ENCODE data around the gene PLEKHA6. TPM values are rescaled to one million over a fixed set of nuclear protein-coding genes. Genes with fewer than 3 reads are reported as not detected.

Gene PLEKHA6
- total RNA-seq, 1 experiment from 2014 or later = 2.1 TPM

GRCh38 chr1:204360314-204360713 lies 585 bp upstream of the PLEKHA6 start:
- Histone ChIP-seq H3K9me3 (ENCODE audit: control insufficient read depth, low read depth, low read length) (no peaks in the 10 kb centered on the region), H2BK20ac (ENCODE audit: low read depth, low read length, poor library complexity, severe bottlenecking) (no peak overlapping the region), H4K5ac (ENCODE audit: insufficient read length, low read depth, low read length) (no peak overlapping the region), H3K27me3 (ENCODE audit: insufficient read depth, low read length) (no peaks in the 10 kb centered on the region), H2BK12ac (ENCODE audit: insufficient read length, low read depth, low read length) (no peak overlapping the region), H3K56ac (ENCODE audit: insufficient read length, low read depth, low read length) (no peak overlapping the region), H3K4me2 (ENCODE audit: insufficient read depth, insufficient read length, low read length) (no peak overlapping the region), H3K23me2 (ENCODE audit: insufficient read length, low read depth, low read length, poor library complexity, severe bottlenecking) (no peaks in the 10 kb centered on the region), H3K23ac (ENCODE audit: insufficient read length, low read depth, low read length) (no peak overlapping the region), H3K4me1 (ENCODE audit: insufficient read depth, low read length) (peaks cover 3% of the 10 kb centered on the region; the same call in 1 of the 2 replicates), H3K79me2 (ENCODE audit: insufficient read depth, low read length) (no peaks in the 10 kb centered on the region), H4K20me1 (ENCODE audit: control insufficient read depth, insufficient read depth, insufficient read length) (no peaks in the 10 kb centered on the region), H3K14ac (ENCODE audit: insufficient read depth, low read length) (no peak overlapping the region), H3K9ac (ENCODE audit: extremely low read depth, insufficient read length, low read length) (no peak overlapping the region), H3K18ac (ENCODE audit: insufficient read length, low read depth, low read length) (no peak overlapping the region), H3K4ac (ENCODE audit: low read depth, low read length) (no peak overlapping the region), H2BK120ac (ENCODE audit: low read depth, low read length, poor library complexity, severe bottlenecking) (no peak overlapping the region), H2BK5ac (ENCODE audit: insufficient read length, low read length) (no peak overlapping the region), H2AFZ (ENCODE audit: low read length) (no peak overlapping the region), H4K8ac (replicated peaks; ENCODE audit: insufficient read length, low read depth, low read length) (no peak overlapping the region), H2AK5ac (ENCODE audit: insufficient read length, low read length) (no peak overlapping the region), H3K79me1 (ENCODE audit: insufficient read depth, low read depth, low read length, poor library complexity, severe bottlenecking) (no peaks in the 10 kb centered on the region), H3T11ph (ENCODE audit: low read length) (no peak overlapping the region), H2BK15ac (ENCODE audit: low read depth, low read length) (no peak overlapping the region), H3K27ac (ENCODE audit: insufficient read length, low read depth, low read length) (no peak overlapping the region), H4K91ac (ENCODE audit: insufficient read length, low read depth, low read length) (no peak overlapping the region)
- Mint-ChIP-seq H3K27me3 (ENCODE audit: low read depth) (peaks cover 40% of the 10 kb centered on the region), H3K27ac (no peak overlapping the region), H3K4me1 (peaks cover 29 to 30% of the 10 kb centered on the region in 2 experiments), H3K36me3 (ENCODE audit: insufficient read depth in 1 of 3, low read depth in 3 of 3) (no peaks in the 10 kb centered on the region), H3K9me3 (no peaks in the 10 kb centered on the region), H3K4me3 (no peak overlapping the region)
- whole genome bisulfite sequencing (ENCODE audit: extremely low coverage, insufficient read length, low lambda C conversion rate) = no CpG with 5 or more reads among the region's 4 CpGs
- TF ChIP-seq CTCF (conservative IDR thresholded peaks at IDR 0.05) = no peak
- DNase-seq = no peak
